B cell (primary cell): ENCODE data around the gene POLN. TPM values are rescaled to one million over a fixed set of nuclear protein-coding genes. Genes with fewer than 3 reads are reported as not detected.
A peak's percentile ranks its signal among the peaks of the same experiment; 100 is the strongest.

ENCODE experiments used
- ATAC-seq: fragments of 200-7000 bp; cut with Tn5 transposase; one replicate; pipeline ENCODE4 v1.10.0; 2021; ENCODE audit warnings: low read depth, mild to moderate bottlenecking, moderate number of reproducible peaks, moderate library complexity
- CTCF ChIA-PET: fragments of 350-600 bp; sonication (Branson Sonifier 250); formaldehyde crosslinking; loops from one replicate; lab custom pipeline; 2021; ENCODE audit warnings: antibody characterized with exemption, inconsistent platforms; lab: Charles Lee
- POLR2A ChIA-PET: fragments of 350-600 bp; sonication (Branson Sonifier 250); formaldehyde crosslinking; loops from one replicate; lab custom pipeline; 2021; ENCODE audit warnings: antibody characterized with exemption; lab: Charles Lee
- DNase-seq: peaks from one replicate; pipeline ENCODE4 v3.0.0; 2013
- H2AFZ ChIP-seq: 2 replicates; pipeline ENCODE4 v1.6.1; 2012; ENCODE audit warnings: mild to moderate bottlenecking, low read depth, low read length; ENCODE audit not compliant: insufficient read depth, poor library complexity, severe bottlenecking
- H3K27ac ChIP-seq, 2 donors: 1 replicate in 1 of 2; 2 replicates in 1 of 2; pipeline ENCODE4 v1.5.1; 2012 to 2013; ENCODE audit warnings: low read length in 2 of 2, mild to moderate bottlenecking in 2 of 2, moderate library complexity in 1 of 2
- H3K27me3 ChIP-seq, 4 experiments: fragments of 200-600 bp in 1 of 4; sonication (generic) in 1 of 4; replicated peaks in 1 of 4; 1 replicate in 2 of 4; 2 replicates in 2 of 4; pipeline versions ENCODE4 v1.6.1 to v1.7.0; 2013 to 2016; ENCODE audit warnings: low read length in 3 of 4, mild to moderate bottlenecking in 2 of 4, mixed read lengths in 1 of 4, moderate library complexity in 1 of 4; ENCODE audit not compliant: insufficient read depth in 4 of 4, control insufficient read depth in 3 of 4; ENCODE audit errors: control extremely low read depth in 1 of 4
- H3K36me3 ChIP-seq, 2 experiments: replicated peaks in 1 of 2; 1 replicate in 1 of 2; 2 replicates in 1 of 2; pipeline versions ENCODE4 v1.6.1 to v1.7.1; 2013; ENCODE audit warnings: low read length in 1 of 2; ENCODE audit not compliant: insufficient read depth in 2 of 2, control insufficient read depth in 1 of 2; ENCODE audit errors: control extremely low read depth in 1 of 2, extremely low read depth in 1 of 2
- H3K4me1 ChIP-seq, 2 donors: fragments of 200-600 bp in 1 of 2; sonication (generic) in 1 of 2; 1 replicate in 1 of 2; 2 replicates in 1 of 2; pipeline versions ENCODE4 v1.5.1 to v1.6.1; 2013 to 2017; ENCODE audit warnings: low read length in 2 of 2; ENCODE audit not compliant: control insufficient read depth in 2 of 2, insufficient read depth in 2 of 2
- H3K4me2 ChIP-seq: replicated peaks from 2 replicates; pipeline ENCODE3; 2012; ENCODE audit warnings: mild to moderate bottlenecking, low read depth, low read length; ENCODE audit not compliant: poor library complexity, severe bottlenecking
- H3K4me3 ChIP-seq, 5 experiments: fragments of 200-600 bp in 1 of 5; sonication (generic) in 1 of 5; 1 replicate in 3 of 5; 2 replicates in 2 of 5; pipeline versions ENCODE4 v1.5.1 to v1.7.0; 2011 to 2016; ENCODE audit warnings: low read length in 4 of 5, mild to moderate bottlenecking in 4 of 5, low read depth in 2 of 5, control low read depth in 1 of 5, moderate library complexity in 1 of 5; ENCODE audit not compliant: insufficient read depth in 1 of 5; ENCODE audit errors: control extremely low read depth in 1 of 5, extremely low read depth in 1 of 5
- H3K79me2 ChIP-seq: fragments of 200-600 bp; sonication (generic); one replicate; pipeline ENCODE4 v1.6.0; 2016; ENCODE audit warnings: low read length; ENCODE audit not compliant: control insufficient read depth, insufficient read depth
- H3K9ac ChIP-seq: fragments of 200-600 bp; sonication (generic); 2 replicates; pipeline ENCODE4 v1.6.1; 2017; ENCODE audit warnings: mild to moderate bottlenecking, low read length, moderate library complexity
- H3K9me3 ChIP-seq, 3 donors: one replicate each; pipeline versions ENCODE4 v1.6.1 to v1.7.1; 2013; ENCODE audit warnings: low read length in 2 of 3; ENCODE audit not compliant: control insufficient read depth in 2 of 3, insufficient read depth in 1 of 3; ENCODE audit errors: control extremely low read depth in 1 of 3
- H4K20me1 ChIP-seq: 2 replicates; pipeline ENCODE4 v1.6.0; 2012; ENCODE audit warnings: mild to moderate bottlenecking, low read length; ENCODE audit not compliant: insufficient read depth, control insufficient read depth, poor library complexity, severe bottlenecking
- H3K27ac Mint-ChIP-seq: one replicate; pipeline ENCODE4 v1.8.0; 2021; ENCODE audit warnings: mixed read lengths
- H3K27me3 Mint-ChIP-seq: one replicate; pipeline ENCODE4 v1.8.0; 2021; ENCODE audit warnings: mixed read lengths
- H3K4me1 Mint-ChIP-seq: one replicate; pipeline ENCODE4 v1.8.0; 2021; ENCODE audit warnings: mixed read lengths
- H3K4me3 Mint-ChIP-seq: one replicate; pipeline ENCODE4 v1.8.0; 2021; ENCODE audit warnings: mixed read lengths
- H3K9me3 Mint-ChIP-seq: one replicate; pipeline ENCODE4 v1.8.0; 2022; ENCODE audit warnings: mixed read lengths; ENCODE audit not compliant: insufficient read depth
- EZH2 ChIP-seq: IDR thresholded peaks from 2 replicates; pipeline ENCODE4 v1.6.1; 2012; ENCODE audit warnings: borderline replicate concordance, low read depth, mild to moderate bottlenecking, moderate library complexity, low read length; ENCODE audit not compliant: insufficient read depth, poor library complexity, severe bottlenecking
- WGBS: methylation state at CpG from one replicate; pipeline ENCODE4 v1.1.5; 2013; ENCODE audit warnings: missing lambda C conversion rate; ENCODE audit not compliant: insufficient coverage; 5-methylcytosine and 5-hydroxymethylcytosine counted together
- intact Hi-C: fragments of 100-400 bp; cut with micrococcal nuclease; formaldehyde crosslinking; loops from one replicate; pipeline ENCODE4 v1.10.0; 2022
- polyA plus RNA-seq: library from polyadenylated mRNA; depleted of rRNA; stranded (reverse); fragments of >200 nt; gene quantifications from 2 replicates; pipeline ENCODE4 v1.2.3, GENCODE V29; 2012
- total RNA-seq, 2 donors: library from RNA; stranded (reverse); fragments of 120-200 nt in 1 of 2; gene quantifications; 1 replicate in 1 of 2; 2 replicates in 1 of 2; pipeline versions ENCODE4 v1.2.3 to v1.2.4, GENCODE V29; 2013 to 2022
- TF ChIP-seq, protein P1 (sequence below): fragments of 200-600 bp; IDR thresholded peaks from one replicate; pipeline ENCODE4 v1.8.0; 2022; ENCODE audit warnings: antibody characterized with exemption, mild to moderate bottlenecking

POLN gene
- total and polyA plus RNA-seq, 2 donors (not counting 1 experiment from before 2014, with no cell fraction given) = 0.73 to 1.5 TPM

DNA sequence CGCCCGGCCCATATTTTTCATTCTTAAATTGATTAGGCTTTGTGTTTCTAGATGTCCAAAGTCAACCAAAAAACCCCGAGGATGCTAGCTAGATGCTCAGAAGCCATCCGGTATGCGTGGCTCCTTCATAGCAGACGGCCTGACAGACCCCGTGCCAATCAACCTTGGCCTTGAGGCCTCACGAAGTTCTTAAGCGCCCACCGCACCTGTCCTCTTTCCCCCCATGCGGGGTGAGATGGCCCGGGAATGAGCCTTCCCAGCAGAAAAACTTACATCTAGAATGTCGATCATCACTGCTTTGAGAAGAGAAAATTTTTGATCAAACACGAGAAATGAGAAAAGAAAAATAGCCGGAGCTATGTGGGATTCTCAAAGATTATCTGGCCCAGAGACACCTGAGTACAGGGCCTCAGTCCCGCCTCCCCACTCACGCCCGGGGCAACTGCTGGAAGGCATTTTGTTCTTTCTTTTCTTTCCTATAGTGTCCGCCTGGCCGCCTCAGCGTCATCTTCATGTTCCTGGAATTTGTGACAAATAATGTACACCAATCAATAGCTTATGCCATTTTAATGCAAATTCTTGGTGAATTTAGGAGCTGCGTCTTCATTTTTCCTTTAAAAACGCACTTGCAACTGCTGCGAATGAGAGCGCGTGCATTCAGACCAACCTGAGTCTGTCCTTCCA is 184.4 kb downstream of the POLN start:
- no peak overlapping the region for H3K27ac ChIP-seq
- WGBS = 71% methylated on average over 22 of the region's 26 CpGs
- no peak for TF ChIP-seq EZH2
- TF ChIP-seq, protein P1, sequence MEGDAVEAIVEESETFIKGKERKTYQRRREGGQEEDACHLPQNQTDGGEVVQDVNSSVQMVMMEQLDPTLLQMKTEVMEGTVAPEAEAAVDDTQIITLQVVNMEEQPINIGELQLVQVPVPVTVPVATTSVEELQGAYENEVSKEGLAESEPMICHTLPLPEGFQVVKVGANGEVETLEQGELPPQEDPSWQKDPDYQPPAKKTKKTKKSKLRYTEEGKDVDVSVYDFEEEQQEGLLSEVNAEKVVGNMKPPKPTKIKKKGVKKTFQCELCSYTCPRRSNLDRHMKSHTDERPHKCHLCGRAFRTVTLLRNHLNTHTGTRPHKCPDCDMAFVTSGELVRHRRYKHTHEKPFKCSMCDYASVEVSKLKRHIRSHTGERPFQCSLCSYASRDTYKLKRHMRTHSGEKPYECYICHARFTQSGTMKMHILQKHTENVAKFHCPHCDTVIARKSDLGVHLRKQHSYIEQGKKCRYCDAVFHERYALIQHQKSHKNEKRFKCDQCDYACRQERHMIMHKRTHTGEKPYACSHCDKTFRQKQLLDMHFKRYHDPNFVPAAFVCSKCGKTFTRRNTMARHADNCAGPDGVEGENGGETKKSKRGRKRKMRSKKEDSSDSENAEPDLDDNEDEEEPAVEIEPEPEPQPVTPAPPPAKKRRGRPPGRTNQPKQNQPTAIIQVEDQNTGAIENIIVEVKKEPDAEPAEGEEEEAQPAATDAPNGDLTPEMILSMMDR = no peak
- H3K27me3 ChIP-seq = peaks cover 0 to 29% (median 7%) of the 10 kb centered on the region in 4 experiments
- H2AFZ ChIP-seq = no peak overlapping the region
- no peak overlapping the region for H3K27ac Mint-ChIP-seq
- H3K4me3 ChIP-seq = no peak overlapping the region
- no peaks in the 10 kb centered on the region for H3K36me3 ChIP-seq
- no peaks in the 10 kb centered on the region for H3K9me3 ChIP-seq
- H3K4me3 Mint-ChIP-seq = peak overlapping the region; percentile 82
- no peaks in the 10 kb centered on the region for H3K9me3 Mint-ChIP-seq
- DNase-seq (no peak), ATAC-seq (no peak)
- peaks cover 3 to 4% of the 10 kb centered on the region in 2 donors for H3K4me1 ChIP-seq
- H4K20me1 ChIP-seq = no peaks in the 10 kb centered on the region
- H3K27me3 Mint-ChIP-seq = peaks cover 26% of the 10 kb centered on the region
- H3K4me1 Mint-ChIP-seq = peaks cover 3% of the 10 kb centered on the region
- H3K9ac ChIP-seq = no peak overlapping the region
- CTCF ChIA-PET = interaction anchor here (0.6 kb wide), 1 partner anchor 1725 kb away, joined by 3 read pairs; no protein-coding TSS in a partner anchor
- no peaks in the 10 kb centered on the region for H3K79me2 ChIP-seq
- intact Hi-C loops = no loop called here
- POLR2A ChIA-PET = no interaction called here
- H3K4me2 ChIP-seq = no peak overlapping the region

GRCh38 chr4:2054217-2054616 is 187.7 kb downstream of the POLN start:
- no peaks in the 10 kb centered on the region for H3K79me2 ChIP-seq
- Mint-ChIP-seq H3K27me3 (peaks cover 48% of the 10 kb centered on the region), H3K9me3 (no peaks in the 10 kb centered on the region), H3K27ac (no peak overlapping the region), H3K4me1 (peaks cover 3% of the 10 kb centered on the region), H3K4me3 (no peak overlapping the region)
- H4K20me1 ChIP-seq = no peaks in the 10 kb centered on the region
- H3K27ac ChIP-seq = no peak overlapping the region
- TF ChIP-seq, protein P1 = no peak
- no peak for TF ChIP-seq EZH2
- no peak overlapping the region for H3K4me3 ChIP-seq
- H3K27me3 ChIP-seq = peaks cover 0 to 29% (median 7%) of the 10 kb centered on the region in 4 experiments
- no peaks in the 10 kb centered on the region for H3K36me3 ChIP-seq
- DNase-seq (no peak), ATAC-seq (no peak)
- 80% methylated on average over 1 of the region's 6 CpGs for WGBS
- H3K9me3 ChIP-seq = no peaks in the 10 kb centered on the region
- H3K4me2 ChIP-seq = no peak overlapping the region
- ChIA-PET CTCF (no interaction called here), POLR2A (no interaction called here)
- intact Hi-C loops = no loop called here
- H3K9ac ChIP-seq = no peak overlapping the region
- peaks cover 3 to 4% of the 10 kb centered on the region in 2 donors for H3K4me1 ChIP-seq
- H2AFZ ChIP-seq = no peak overlapping the region
